H1 (cell line): ENCODE data around the gene CCDC106. TPM values are rescaled to one million over a fixed set of nuclear protein-coding genes. Genes with fewer than 3 reads are reported as not detected.

Source experiments
- CHD2 ChIP-seq: IDR thresholded peaks from 2 replicates; pipeline ENCODE4 v1.6.1; 2012; ENCODE audit warnings: low read length, improper control_type of control experiment
- CHD7 ChIP-seq: fragments of 300-600 bp; sonication (generic); IDR thresholded peaks from 2 replicates; pipeline ENCODE4 v1.7.1; 2012; ENCODE audit warnings: low read length, moderate library complexity, mild to moderate bottlenecking, inconsistent platforms; ENCODE audit not compliant: insufficient replicate concordance
- HDAC6 ChIP-seq: IDR thresholded peaks from one replicate; pipeline ENCODE4 v1.7.1; 2012; ENCODE audit warnings: low read depth, mild to moderate bottlenecking, inconsistent platforms, low read length, moderate library complexity
- JUN ChIP-seq: IDR thresholded peaks from 2 replicates; pipeline ENCODE4 v1.6.1; 2011; ENCODE audit warnings: low read depth, mild to moderate bottlenecking, improper control_type of control experiment, low read length
- NANOG ChIP-seq: IDR thresholded peaks from 2 replicates; pipeline ENCODE4 v1.6.1; 2011; ENCODE audit warnings: low read length, low read depth, mild to moderate bottlenecking, inconsistent platforms; ENCODE audit not compliant: insufficient read depth, poor library complexity, severe bottlenecking
- ZNF274 ChIP-seq: IDR thresholded peaks from 2 replicates; pipeline ENCODE4 v1.7.0; 2012; ENCODE audit warnings: low read length, borderline replicate concordance; ENCODE audit errors: extremely low read depth
- polyA plus RNA-seq, 7 experiments: library from polyadenylated mRNA; depleted of rRNA in 3 of 7; stranded (reverse) in 5 of 7; unstranded in 2 of 7; fragments of >200 nt in 5 of 7; fragments of 200-250 nt in 2 of 7; gene quantifications; 1 replicate in 5 of 7; 2 replicates in 1 of 7; 4 replicates in 1 of 7; pipeline versions ENCODE4 v1.2.1 to v1.2.3, GENCODE V29; 2011 to 2013; ENCODE audit warnings: missing spikeins in 2 of 7, mixed read lengths in 2 of 7
- total RNA-seq: library from RNA; stranded (reverse); fragmentation: NEBNext Ultra II Directional; extraction: Animal tissue kit (Norgen Biotek cat#: 25700); gene quantifications from 2 replicates; pipeline ENCODE4 v1.2.1, GENCODE V29; 2021

The CCDC106 gene
- total and polyA plus RNA-seq, 2 of the 8 experiments (the other 6 are each of a cell fraction or from before 2014, with no cell fraction given) = 12.0 to 20.1 TPM

GRCh38 chr19:55621673-55622231 is 26.3 kb upstream of the CCDC106 start (continued):
- TF ChIP-seq CHD7 (no peak), JUN (no peak), CHD2 (no peak), ZNF274 (no peak), HDAC6 (no peak), NANOG (no peak)
